22Rv1 (cell line): ENCODE results near the gene SH3GLB1.

Experiments used
- CTCF ChIP-seq: fragments of 450-650 bp; IDR thresholded peaks from 2 replicates; pipeline ENCODE4 v1.5.1; 2017; ENCODE audit warnings: mild to moderate bottlenecking
- ZFX ChIP-seq: fragments of 450-650 bp; IDR thresholded peaks from 2 replicates; pipeline ENCODE4 v1.6.1; 2017; ENCODE audit warnings: antibody characterized with exemption, borderline replicate concordance

GRCh38 chr1:86704972-86705664 lies 742 bp downstream of the SH3GLB1 start:
- TF ChIP-seq CTCF (no peak), ZFX (no peak)
